HG02763 (cell line): ENCODE measurements around the gene PROX1.
"Not testable (repeated sequence)": the region's sequence is repeated elsewhere in the genome, so short reads cannot be mapped to it uniquely, and the experiment has no call there.

Source experiments
- ATAC-seq: cut with Tn5 transposase; IDR thresholded peaks from one replicate; pipeline ENCODE4 v1.9.1; 2021; ENCODE audit warnings: mild to moderate bottlenecking, moderate library complexity; ENCODE audit not compliant: unreplicated experiment

PROX1 gene

GRCh38 chr1:214066936-214067335 lies 79.2 kb downstream of the PROX1 start:
- no peak for ATAC-seq

- ATAC-seq = no peak
Measured at GRCh38 chr1:214067397-214067796, 79.6 kb downstream of the PROX1 start.

- ATAC-seq = no peak
Measured at GRCh38 chr1:214067853-214068703, 80.3 kb downstream of the PROX1 start.

- ATAC-seq = no peak
Measured at GRCh38 chr1:214068979-214069378, 81.2 kb downstream of the PROX1 start.

GRCh38 chr1:214071469-214071868 lies 83.7 kb downstream of the PROX1 start:
- ATAC-seq = no peak

GRCh38 chr1:214072426-214073157 lies 84.8 kb downstream of the PROX1 start:
- no peak for ATAC-seq

GRCh38 chr1:214074477-214074876 lies 86.7 kb downstream of the PROX1 start:
- no peak for ATAC-seq

- no peak for ATAC-seq
Measured at GRCh38 chr1:214075305-214075998, 87.7 kb downstream of the PROX1 start.

- ATAC-seq = no peak
Measured at GRCh38 chr1:214075999-214076707, 88.4 kb downstream of the PROX1 start.

- no peak for ATAC-seq
Measured at GRCh38 chr1:214076708-214077065, 88.9 kb downstream of the PROX1 start.

- ATAC-seq = no peak
Measured at GRCh38 chr1:214078950-214079349, 91.2 kb downstream of the PROX1 start.

GRCh38 chr1:214085325-214085724 lies 97.6 kb downstream of the PROX1 start:
- no peak for ATAC-seq

GRCh38 chr1:214086945-214087344 lies 99.2 kb downstream of the PROX1 start:
- ATAC-seq = no peak

GRCh38 chr1:214089003-214089402 lies 101.2 kb downstream of the PROX1 start:
- ATAC-seq = not testable (repeated sequence)
